Osteoblast (primary cell): ENCODE measurements around the gene RECQL5. TPM values are rescaled to one million over a fixed set of nuclear protein-coding genes. Genes with fewer than 3 reads are reported as not detected.

ENCODE experiments used
- DNase-seq: peaks from one replicate; pipeline ENCODE4 v3.0.0; 2011; ENCODE audit warnings: low spot score, mixed read lengths; ENCODE audit not compliant: insufficient read length; ENCODE audit errors: missing footprints
- H2AFZ ChIP-seq: 2 replicates; pipeline ENCODE4 v1.6.0; 2011; ENCODE audit warnings: mild to moderate bottlenecking, low read length
- H3K27ac ChIP-seq: 2 replicates; pipeline ENCODE4 v1.5.1; 2011; ENCODE audit warnings: mild to moderate bottlenecking, low read depth, low read length, moderate library complexity
- H3K27me3 ChIP-seq: 2 replicates; pipeline ENCODE4 v1.6.0; 2012; ENCODE audit warnings: mild to moderate bottlenecking, control low read depth, inconsistent platforms, low read length, moderate library complexity; ENCODE audit not compliant: insufficient read depth
- H3K36me3 ChIP-seq: 2 replicates; pipeline ENCODE4 v1.5.1; 2011; ENCODE audit warnings: mild to moderate bottlenecking, low read length, control low read depth, moderate library complexity; ENCODE audit not compliant: insufficient read depth
- H3K4me1 ChIP-seq: 2 replicates; pipeline ENCODE4 v1.5.1; 2011; ENCODE audit warnings: mild to moderate bottlenecking, low read length, control low read depth, moderate library complexity; ENCODE audit not compliant: insufficient read depth
- H3K4me2 ChIP-seq: 2 replicates; pipeline ENCODE4 v1.6.0; 2011; ENCODE audit warnings: mild to moderate bottlenecking, low read length; ENCODE audit not compliant: insufficient read depth
- H3K4me3 ChIP-seq: fragments of 200-600 bp; sonication (generic); 3 replicates; pipeline ENCODE4 v1.5.1; 2012; ENCODE audit warnings: mild to moderate bottlenecking, low read length, inconsistent platforms; ENCODE audit not compliant: insufficient read depth
- H3K79me2 ChIP-seq: 2 replicates; pipeline ENCODE4 v1.6.0; 2012; ENCODE audit warnings: mild to moderate bottlenecking, low read length, control low read depth, inconsistent platforms; ENCODE audit not compliant: insufficient read depth
- H3K9me3 ChIP-seq: 2 replicates; pipeline ENCODE4 v1.5.1; 2011; ENCODE audit warnings: low read depth, low read length, control low read depth
- H4K20me1 ChIP-seq: 2 replicates; pipeline ENCODE4 v1.6.0; 2012; ENCODE audit warnings: mild to moderate bottlenecking, low read length, control low read depth; ENCODE audit not compliant: insufficient read depth
- total RNA-seq: library from RNA; depleted of rRNA; stranded (reverse); fragments of >200 nt; gene quantifications from 2 replicates; pipeline ENCODE4 v1.2.3, GENCODE V29; 2012
- TF ChIP-seq, protein P1 (sequence below): IDR thresholded peaks from 2 replicates; pipeline ENCODE4 v1.5.1; 2011; ENCODE audit warnings: mild to moderate bottlenecking, low read depth, low read length, moderate library complexity; ENCODE audit errors: extremely low read depth

The RECQL5 gene
- total RNA-seq, 1 donor = 17.7 TPM

DNA sequence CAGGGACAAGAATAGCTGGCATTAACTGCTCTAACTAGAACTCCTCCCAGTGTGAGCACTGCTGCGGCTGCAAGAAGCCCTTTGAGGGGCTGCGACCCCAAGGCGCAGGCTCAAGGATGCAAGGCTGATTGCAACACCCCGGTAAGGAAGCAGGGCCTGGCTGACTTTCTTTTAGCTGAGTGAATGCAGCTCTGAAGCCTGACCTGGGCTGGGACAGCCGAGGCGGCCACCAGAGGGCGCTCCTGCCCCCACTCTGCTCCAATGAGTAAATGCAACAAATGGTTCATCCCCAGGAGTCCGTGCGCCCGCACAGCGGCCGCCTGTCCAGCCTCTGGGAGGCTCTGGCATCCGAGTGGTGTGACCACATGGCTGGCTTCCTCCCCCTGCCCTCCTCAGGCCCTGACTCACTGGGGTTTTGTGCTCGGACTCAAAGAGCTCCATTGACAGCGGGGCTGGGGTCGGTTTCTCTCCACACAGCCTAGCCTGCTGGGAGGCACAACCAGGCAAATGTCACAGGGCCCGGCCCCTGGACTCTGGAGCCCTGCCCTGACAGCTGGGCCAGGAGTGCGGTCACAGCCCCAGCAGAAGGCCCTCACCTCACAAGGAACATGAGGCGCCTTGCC is 34.0 kb downstream of the RECQL5 start, which contains the start of gene SMIM5:
TSS of gene SMIM5 (plus strand) at position 572 of the 623 bp plus-strand sequence. CDS start 6,768 bp downstream, outside the sequence.
- Histone ChIP-seq H3K27me3 (no peaks in the 10 kb centered on the region), H3K4me1 (peaks cover 14% of the 10 kb centered on the region), H4K20me1 (peaks cover 11% of the 10 kb centered on the region), H3K4me3 (peak within 1 kb of the TSS; percentile 48), H3K36me3 (no peaks in the 10 kb centered on the region), H3K4me2 (peak within 1 kb of the TSS; percentile 71), H3K27ac (peak within 1 kb of the TSS; percentile 78), H2AFZ (peak within 1 kb of the TSS; percentile 84), H3K9me3 (no peaks in the 10 kb centered on the region), H3K79me2 (no peaks in the 10 kb centered on the region)
- TF ChIP-seq, protein P1, sequence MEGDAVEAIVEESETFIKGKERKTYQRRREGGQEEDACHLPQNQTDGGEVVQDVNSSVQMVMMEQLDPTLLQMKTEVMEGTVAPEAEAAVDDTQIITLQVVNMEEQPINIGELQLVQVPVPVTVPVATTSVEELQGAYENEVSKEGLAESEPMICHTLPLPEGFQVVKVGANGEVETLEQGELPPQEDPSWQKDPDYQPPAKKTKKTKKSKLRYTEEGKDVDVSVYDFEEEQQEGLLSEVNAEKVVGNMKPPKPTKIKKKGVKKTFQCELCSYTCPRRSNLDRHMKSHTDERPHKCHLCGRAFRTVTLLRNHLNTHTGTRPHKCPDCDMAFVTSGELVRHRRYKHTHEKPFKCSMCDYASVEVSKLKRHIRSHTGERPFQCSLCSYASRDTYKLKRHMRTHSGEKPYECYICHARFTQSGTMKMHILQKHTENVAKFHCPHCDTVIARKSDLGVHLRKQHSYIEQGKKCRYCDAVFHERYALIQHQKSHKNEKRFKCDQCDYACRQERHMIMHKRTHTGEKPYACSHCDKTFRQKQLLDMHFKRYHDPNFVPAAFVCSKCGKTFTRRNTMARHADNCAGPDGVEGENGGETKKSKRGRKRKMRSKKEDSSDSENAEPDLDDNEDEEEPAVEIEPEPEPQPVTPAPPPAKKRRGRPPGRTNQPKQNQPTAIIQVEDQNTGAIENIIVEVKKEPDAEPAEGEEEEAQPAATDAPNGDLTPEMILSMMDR = peak; percentile 96
- DNase-seq = peak; percentile 100

DNA sequence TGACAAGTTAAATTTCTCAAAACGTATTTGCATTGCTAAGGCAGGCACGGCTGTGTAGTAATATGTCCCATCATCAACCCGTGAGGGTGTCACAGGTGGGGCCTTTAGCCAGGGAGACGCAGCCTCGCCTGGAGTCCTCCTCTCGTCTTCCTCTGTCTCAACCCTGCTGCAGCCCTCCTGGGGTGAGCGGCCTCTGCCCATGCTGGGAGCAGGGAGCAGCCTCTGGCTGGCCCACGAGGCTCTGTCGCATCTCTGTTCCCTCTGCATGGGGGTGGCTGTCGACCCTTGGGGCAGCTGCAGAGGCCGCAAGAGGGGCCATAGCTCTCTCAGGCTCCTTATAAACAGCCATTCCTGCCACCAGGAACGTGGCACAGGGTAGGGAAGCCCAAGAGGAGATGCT is 34.5 kb downstream of the RECQL5 start:
- Histone ChIP-seq H3K4me3 (no peak overlapping the region), H3K4me1 (peaks cover 14% of the 10 kb centered on the region), H3K9me3 (no peaks in the 10 kb centered on the region), H3K4me2 (no peak overlapping the region), H3K27ac (no peak overlapping the region), H2AFZ (no peak overlapping the region), H3K27me3 (no peaks in the 10 kb centered on the region), H3K36me3 (no peaks in the 10 kb centered on the region), H4K20me1 (peaks cover 11% of the 10 kb centered on the region), H3K79me2 (no peaks in the 10 kb centered on the region)
- TF ChIP-seq, protein P1 = no peak
- no peak for DNase-seq

DNA sequence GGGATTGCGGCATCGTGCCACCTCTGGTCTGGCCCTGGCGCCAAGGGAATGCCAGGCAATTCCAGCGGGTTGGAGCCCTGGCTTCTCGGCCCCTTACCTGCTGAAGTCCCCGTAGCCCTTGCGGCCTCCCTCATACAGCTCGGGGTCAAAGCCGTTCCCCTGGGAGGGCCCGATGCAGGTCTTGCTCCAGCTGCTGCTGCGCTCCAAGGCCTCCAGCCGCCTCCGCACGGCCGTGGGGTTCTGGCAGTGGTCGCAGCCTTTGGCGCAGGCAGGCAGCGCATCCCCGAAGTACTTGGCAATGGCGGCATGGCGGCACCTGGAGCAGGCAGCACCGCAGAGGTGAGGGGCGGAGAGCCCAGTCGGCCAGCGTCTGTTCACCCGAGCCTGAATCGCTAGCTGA is 35.6 kb downstream of the RECQL5 start:
- Histone ChIP-seq H3K36me3 (no peaks in the 10 kb centered on the region), H3K27ac (no peak overlapping the region), H3K4me3 (no peak overlapping the region), H3K9me3 (no peaks in the 10 kb centered on the region), H3K4me2 (no peak overlapping the region), H2AFZ (no peak overlapping the region), H3K79me2 (no peaks in the 10 kb centered on the region), H3K4me1 (peaks cover 14% of the 10 kb centered on the region), H4K20me1 (peaks cover 11% of the 10 kb centered on the region), H3K27me3 (no peaks in the 10 kb centered on the region)
- TF ChIP-seq, protein P1 = no peak
- peak; percentile 35 for DNase-seq

DNA sequence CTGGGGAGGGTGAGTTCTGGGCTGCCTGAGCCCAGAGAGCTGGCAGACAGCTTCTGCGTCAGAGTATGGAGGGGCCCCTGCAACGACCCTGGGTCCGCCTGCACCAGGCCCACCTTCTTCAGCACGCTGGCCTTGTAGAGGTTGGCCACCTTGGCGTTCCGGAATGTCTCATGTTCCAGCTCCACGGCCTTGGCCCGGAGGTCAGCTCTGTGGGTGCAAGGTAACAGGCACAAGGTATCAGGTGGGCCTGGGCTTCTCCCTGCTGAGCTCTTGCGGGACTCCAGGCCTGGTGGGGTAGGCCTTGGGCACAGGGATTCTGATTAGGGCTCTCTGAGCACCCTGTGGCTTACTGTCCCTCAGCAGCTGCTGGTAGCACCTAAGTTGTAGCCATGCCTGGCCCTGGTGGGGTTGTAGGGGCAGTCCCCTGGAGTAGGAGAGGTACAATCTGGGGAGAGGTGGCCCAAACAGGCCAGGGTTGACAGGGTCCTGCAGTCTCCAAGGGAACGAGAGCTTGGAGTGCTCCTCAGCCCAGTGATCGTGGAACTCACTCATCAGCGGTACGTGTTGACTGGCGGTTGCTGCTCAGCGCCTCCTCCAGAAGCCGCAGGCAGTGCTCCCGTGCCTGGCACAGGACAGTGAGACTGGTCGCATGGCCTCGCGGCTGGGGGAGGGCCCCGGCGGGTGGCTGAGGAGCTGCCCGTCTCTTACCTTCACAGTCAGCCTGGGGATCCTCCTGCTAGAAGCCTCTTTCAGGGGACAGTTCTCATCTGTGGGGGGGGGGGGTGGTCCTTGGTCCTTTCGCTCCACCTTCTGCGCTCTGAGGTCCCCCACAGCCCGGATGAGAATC is 36.7 kb downstream of the RECQL5 start:
- no peaks in the 10 kb centered on the region for H3K36me3 ChIP-seq
- H2AFZ ChIP-seq = no peak overlapping the region
- no peaks in the 10 kb centered on the region for H3K79me2 ChIP-seq
- no peak overlapping the region for H3K4me3 ChIP-seq
- peaks cover 14% of the 10 kb centered on the region for H3K4me1 ChIP-seq
- TF ChIP-seq, protein P1 = no peak
- H3K27me3 ChIP-seq = no peaks in the 10 kb centered on the region
- H4K20me1 ChIP-seq = peaks cover 11% of the 10 kb centered on the region
- no peaks in the 10 kb centered on the region for H3K9me3 ChIP-seq
- H3K4me2 ChIP-seq = no peak overlapping the region
- peak; percentile 75 for DNase-seq
- no peak overlapping the region for H3K27ac ChIP-seq
